ENCODE results near the gene CLIP4. TPM values are rescaled to one million over a fixed set of nuclear protein-coding genes. Genes with fewer than 3 reads are reported as not detected.

The CLIP4 gene
- polyA plus RNA-seq, 2 of the 4 experiments (the other 2 are of a cell fraction): 51.1 to 99.1 TPM

DNA sequence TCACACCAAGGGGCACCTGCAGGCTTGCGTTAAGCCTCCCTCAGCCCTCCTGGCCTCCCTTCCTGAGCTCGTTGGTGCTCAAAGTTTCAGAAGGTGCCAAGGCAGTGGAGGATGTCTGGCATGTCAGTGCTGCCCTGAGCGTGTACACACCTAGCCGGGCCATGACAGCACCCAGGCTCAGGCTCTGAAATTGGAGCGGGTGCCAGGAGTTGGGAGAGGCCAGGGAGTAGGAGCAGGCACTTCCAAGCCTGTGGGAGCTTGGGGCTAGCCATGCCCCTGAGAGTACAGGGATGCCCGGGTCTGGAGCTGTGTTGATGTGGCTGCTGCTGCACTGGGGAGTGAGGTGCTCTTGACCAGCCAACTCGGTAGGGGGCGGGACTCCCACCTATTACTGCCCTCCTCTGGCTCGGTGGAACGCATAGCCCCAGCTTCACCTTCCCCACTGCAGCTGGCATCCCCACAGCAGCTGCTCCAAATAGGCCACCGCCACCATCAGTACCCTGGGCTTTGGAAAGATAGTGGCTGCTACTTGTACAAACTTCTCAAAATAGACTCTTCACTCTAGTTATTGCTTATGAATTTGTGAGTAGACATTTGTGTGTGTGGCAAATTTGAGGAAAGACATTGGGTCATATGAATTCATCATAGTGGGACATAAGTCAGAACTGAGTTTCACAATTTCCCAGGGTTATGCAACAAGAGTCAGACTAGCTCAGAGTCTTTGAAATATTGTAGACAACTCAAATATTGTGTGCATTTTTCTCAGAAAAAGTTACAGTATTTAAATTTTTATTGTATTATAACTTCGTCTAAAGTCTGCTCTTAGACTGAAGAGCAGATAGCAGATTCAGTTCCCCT is 34.1 kb upstream of the CLIP4 start:
- no peak for TF ChIP-seq KDM1A (IDR thresholded peaks at IDR 0.05; ENCODE audit: low read depth)
- no peak for TF ChIP-seq TFCP2L1 (CRISPR knock-in tag; IDR thresholded peaks at IDR 0.05)
- TF ChIP-seq ESRRA (IDR thresholded peaks at IDR 0.05; ENCODE audit: borderline replicate concordance, low read length): no peak
- no peak for TF ChIP-seq FOSL2 (IDR thresholded peaks at IDR 0.05)
- TF ChIP-seq FOSL2 (CRISPR knock-in tag; IDR thresholded peaks at IDR 0.05): no peak
- TF ChIP-seq POLR2A (IDR thresholded peaks at IDR 0.05; ENCODE audit: low read length): no peak
- TF ChIP-seq GATA3 (IDR thresholded peaks at IDR 0.05; ENCODE audit: borderline replicate concordance): no peak
- TF ChIP-seq PHF8 (IDR thresholded peaks at IDR 0.05; ENCODE audit: borderline replicate concordance, low read depth): no peak
- TF ChIP-seq, protein P1, sequence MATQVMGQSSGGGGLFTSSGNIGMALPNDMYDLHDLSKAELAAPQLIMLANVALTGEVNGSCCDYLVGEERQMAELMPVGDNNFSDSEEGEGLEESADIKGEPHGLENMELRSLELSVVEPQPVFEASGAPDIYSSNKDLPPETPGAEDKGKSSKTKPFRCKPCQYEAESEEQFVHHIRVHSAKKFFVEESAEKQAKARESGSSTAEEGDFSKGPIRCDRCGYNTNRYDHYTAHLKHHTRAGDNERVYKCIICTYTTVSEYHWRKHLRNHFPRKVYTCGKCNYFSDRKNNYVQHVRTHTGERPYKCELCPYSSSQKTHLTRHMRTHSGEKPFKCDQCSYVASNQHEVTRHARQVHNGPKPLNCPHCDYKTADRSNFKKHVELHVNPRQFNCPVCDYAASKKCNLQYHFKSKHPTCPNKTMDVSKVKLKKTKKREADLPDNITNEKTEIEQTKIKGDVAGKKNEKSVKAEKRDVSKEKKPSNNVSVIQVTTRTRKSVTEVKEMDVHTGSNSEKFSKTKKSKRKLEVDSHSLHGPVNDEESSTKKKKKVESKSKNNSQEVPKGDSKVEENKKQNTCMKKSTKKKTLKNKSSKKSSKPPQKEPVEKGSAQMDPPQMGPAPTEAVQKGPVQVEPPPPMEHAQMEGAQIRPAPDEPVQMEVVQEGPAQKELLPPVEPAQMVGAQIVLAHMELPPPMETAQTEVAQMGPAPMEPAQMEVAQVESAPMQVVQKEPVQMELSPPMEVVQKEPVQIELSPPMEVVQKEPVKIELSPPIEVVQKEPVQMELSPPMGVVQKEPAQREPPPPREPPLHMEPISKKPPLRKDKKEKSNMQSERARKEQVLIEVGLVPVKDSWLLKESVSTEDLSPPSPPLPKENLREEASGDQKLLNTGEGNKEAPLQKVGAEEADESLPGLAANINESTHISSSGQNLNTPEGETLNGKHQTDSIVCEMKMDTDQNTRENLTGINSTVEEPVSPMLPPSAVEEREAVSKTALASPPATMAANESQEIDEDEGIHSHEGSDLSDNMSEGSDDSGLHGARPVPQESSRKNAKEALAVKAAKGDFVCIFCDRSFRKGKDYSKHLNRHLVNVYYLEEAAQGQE (IDR thresholded peaks at IDR 0.05): no peak
- TF ChIP-seq JUN (IDR thresholded peaks at IDR 0.05): no peak
- no peak for TF ChIP-seq MAFK (IDR thresholded peaks at IDR 0.05; ENCODE audit: partially characterized antibody)
- TF ChIP-seq CHD4 (IDR thresholded peaks at IDR 0.05; ENCODE audit: borderline replicate concordance): no peak
- TF ChIP-seq, protein P2, sequence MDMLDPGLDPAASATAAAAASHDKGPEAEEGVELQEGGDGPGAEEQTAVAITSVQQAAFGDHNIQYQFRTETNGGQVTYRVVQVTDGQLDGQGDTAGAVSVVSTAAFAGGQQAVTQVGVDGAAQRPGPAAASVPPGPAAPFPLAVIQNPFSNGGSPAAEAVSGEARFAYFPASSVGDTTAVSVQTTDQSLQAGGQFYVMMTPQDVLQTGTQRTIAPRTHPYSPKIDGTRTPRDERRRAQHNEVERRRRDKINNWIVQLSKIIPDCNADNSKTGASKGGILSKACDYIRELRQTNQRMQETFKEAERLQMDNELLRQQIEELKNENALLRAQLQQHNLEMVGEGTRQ (IDR thresholded peaks at IDR 0.05): no peak
- TF ChIP-seq CBX8 (IDR thresholded peaks at IDR 0.05): no peak
- no peak for TF ChIP-seq RAD21 (conservative IDR thresholded peaks at IDR 0.05 in 1 of 2, IDR thresholded peaks at IDR 0.05 in 1 of 2)
- DNase-seq (ENCODE audit: low read depth in 1 of 2, low spot score in 1 of 2): no peak
- WGBS (ENCODE audit: missing lambda C conversion rate): 67% methylated on average over 12 of the region's 12 CpGs
- no peak overlapping the region for H3K4me2 ChIP-seq
- H3K4me3 ChIP-seq: no peak overlapping the region
- POLR2A ChIA-PET: no interaction called here
- no peak for FAIRE-seq
- H3K4me1 ChIP-seq: no peaks in the 10 kb centered on the region
- peaks cover 19% of the 10 kb centered on the region for H3K9me3 ChIP-seq
- CTCF ChIA-PET: interaction anchor here (0.7 to 1.9 kb wide), 4 partner anchors 9 to 91 kb away, joined by 3 to 7 read pairs (median 4); no protein-coding TSS in a partner anchor
- H3K27ac ChIP-seq: no peak overlapping the region
- ATAC-seq: peak in 1 of 2 experiments; percentile 42; a peak in 1 of 6 replicates

DNA sequence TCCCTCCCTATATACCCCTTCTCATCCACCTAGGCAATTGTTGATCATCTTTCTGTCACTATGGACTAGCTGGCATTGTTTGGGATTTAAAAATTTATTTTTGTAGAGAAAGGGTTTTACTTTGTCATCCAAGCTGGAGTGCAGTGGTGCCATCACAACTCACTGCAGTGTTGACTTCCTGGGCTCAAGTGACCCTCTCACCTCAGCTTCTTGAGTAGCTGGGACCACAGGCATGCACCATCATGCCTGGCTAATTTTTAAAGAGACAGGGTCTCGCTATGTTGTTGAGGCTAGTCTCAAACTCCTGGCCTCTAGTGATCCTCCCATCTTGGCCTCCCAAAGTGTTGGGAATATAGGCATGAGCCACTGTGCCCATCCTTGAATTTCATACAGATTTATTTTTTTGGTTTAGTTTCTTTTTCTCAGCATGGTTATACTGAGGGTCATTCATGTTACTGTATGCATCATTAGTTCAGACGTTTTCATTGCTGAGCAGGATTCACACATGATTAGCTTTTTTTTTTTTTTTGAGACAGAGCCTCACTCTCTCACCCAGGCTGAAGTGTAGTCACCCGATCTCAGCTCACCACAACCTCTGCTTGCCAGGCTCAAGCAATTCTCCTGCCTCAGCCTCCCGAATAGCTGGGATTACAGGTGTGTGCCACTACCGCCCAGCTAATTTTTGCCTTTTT is 32.3 kb upstream of the CLIP4 start:
- Histone ChIP-seq H3K27ac (no peak overlapping the region), H3K4me2 (no peak overlapping the region), H3K4me3 (no peak overlapping the region), H3K9me3 (peaks cover 19% of the 10 kb centered on the region), H3K4me1 (no peaks in the 10 kb centered on the region)
- CTCF ChIA-PET: interaction anchor here (1.5 to 2.1 kb wide), 2 partner anchors 8 to 36 kb away, joined by 3 to 7 read pairs; partner anchors contain the start of gene PCARE
- no peak for DNase-seq (ENCODE audit: low read depth in 1 of 2, low spot score in 1 of 2)
- no peak for FAIRE-seq
- ATAC-seq: no peak
- POLR2A ChIA-PET: interaction anchor here (0.7 kb wide), 1 partner anchor 47 kb away, joined by 3 read pairs; no protein-coding TSS in a partner anchor
- no peak for TF ChIP-seq CBX2 (IDR thresholded peaks at IDR 0.05; ENCODE audit: borderline replicate concordance, low read depth)
- no peak for TF ChIP-seq HDAC2 (IDR thresholded peaks at IDR 0.05)
- 71% methylated on average over 5 of the region's 5 CpGs for WGBS (ENCODE audit: missing lambda C conversion rate)

DNA sequence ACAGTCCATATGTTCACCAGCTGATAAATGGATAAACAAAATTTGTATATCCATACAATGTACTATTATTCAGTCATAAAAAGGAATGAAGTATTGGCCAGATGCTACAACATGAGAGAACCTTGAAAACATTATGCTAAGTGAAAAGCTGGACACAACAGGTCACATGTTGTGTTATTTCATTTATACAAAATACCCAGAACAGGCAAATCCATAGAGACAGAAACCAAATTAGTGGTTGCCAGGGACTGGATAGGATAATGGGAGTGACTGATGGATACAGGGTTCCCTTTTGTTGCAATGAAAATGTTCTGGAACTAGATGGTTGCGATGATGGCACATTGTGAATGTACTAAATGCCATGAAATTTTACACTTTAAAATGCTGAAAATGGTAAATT is 30.7 kb upstream of the CLIP4 start:
- Histone ChIP-seq H3K9me3 (peaks cover 13% of the 10 kb centered on the region), H3K4me2 (no peak overlapping the region), H3K4me1 (no peaks in the 10 kb centered on the region), H3K4me3 (no peak overlapping the region), H3K27ac (no peak overlapping the region)
- 96% methylated on average over 1 of the region's 1 CpG for WGBS (ENCODE audit: missing lambda C conversion rate)
- ATAC-seq: no peak
- POLR2A ChIA-PET: no interaction called here
- CTCF ChIA-PET: interaction anchor here (1.5 to 2.1 kb wide), 2 partner anchors 10 to 38 kb away, joined by 3 to 7 read pairs; partner anchors contain the start of gene PCARE
- DNase-seq (ENCODE audit: low read depth in 1 of 2, low spot score in 1 of 2): no peak
- FAIRE-seq: peak; percentile 7
- TF ChIP-seq HEYL (CRISPR knock-in tag; IDR thresholded peaks at IDR 0.05) (no peak), MYC (IDR thresholded peaks at IDR 0.05; ENCODE audit: borderline replicate concordance, low read length) (no peak), HMGXB4 (CRISPR knock-in tag; IDR thresholded peaks at IDR 0.05; ENCODE audit: borderline replicate concordance) (no peak), HDAC2 (IDR thresholded peaks at IDR 0.05) (no peak), ZNF302 (CRISPR knock-in tag; IDR thresholded peaks at IDR 0.05) (no peak), CHD2 (IDR thresholded peaks at IDR 0.05; ENCODE audit: low read length, partially characterized antibody) (no peak)

All from A549 (cell line).